Activated T-helper 1 cell treated with anti-CD3 and anti-CD28 coated beads, Interleukin-2, amount 50 U/mL, for 16 hours (primary cell): ENCODE data around the gene ALDH3B1.
A peak's percentile ranks its signal among the peaks of the same experiment; 100 is the strongest.

ENCODE experiments used
- DNase-seq, 2 donors: peaks; one replicate each; pipeline ENCODE4 v3.0.0-alpha.2; 2020; ENCODE audit warnings: low read depth in 1 of 2, low spot score in 1 of 2

The ALDH3B1 gene

DNA sequence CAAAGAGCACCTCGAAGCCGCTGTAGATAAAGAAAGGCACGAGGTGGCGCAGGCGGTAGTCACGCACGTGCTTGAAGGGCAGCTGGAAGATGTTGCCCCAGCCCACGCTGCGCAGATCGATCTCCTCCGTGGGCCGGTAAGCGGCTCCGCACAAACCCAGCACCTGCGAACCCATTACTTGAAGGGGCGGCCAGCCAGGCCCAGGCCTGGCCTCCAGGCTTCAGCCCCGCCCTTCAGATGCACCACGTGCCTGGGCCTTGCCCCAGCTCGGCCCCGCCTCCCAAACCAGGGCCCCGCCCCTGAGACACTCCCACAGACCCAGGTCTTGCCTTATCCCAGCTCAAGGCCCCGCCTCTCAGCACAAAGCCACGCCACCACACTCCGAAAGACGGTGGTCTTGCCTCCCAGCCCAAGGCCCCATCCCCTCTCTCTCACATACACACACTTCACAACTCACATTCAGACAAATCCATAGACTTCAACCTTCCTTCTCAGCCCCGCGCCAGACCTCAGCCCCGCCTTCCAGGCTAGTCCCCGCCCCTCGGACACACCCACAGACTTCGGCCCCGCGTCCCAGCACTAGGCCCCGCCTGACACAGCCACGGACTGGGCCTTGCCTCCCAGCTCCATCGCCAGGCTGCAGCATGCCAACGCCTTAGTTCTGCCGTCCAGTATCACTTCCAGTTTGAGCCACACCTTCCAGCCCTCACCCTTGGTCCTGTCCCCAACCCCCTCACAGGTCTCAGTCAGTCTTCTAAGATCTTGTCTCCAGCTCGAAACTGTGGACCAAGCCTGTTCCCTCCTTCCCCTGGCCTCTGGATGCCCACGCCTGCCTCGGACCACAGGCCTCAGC, 13.3 kb upstream of the ALDH3B1 start:
- DNase-seq: no peak

- DNase-seq: no peak
These were observed 12.6 kb upstream of the ALDH3B1 start for GRCh38 chr11:67997475-67997921.

DNA sequence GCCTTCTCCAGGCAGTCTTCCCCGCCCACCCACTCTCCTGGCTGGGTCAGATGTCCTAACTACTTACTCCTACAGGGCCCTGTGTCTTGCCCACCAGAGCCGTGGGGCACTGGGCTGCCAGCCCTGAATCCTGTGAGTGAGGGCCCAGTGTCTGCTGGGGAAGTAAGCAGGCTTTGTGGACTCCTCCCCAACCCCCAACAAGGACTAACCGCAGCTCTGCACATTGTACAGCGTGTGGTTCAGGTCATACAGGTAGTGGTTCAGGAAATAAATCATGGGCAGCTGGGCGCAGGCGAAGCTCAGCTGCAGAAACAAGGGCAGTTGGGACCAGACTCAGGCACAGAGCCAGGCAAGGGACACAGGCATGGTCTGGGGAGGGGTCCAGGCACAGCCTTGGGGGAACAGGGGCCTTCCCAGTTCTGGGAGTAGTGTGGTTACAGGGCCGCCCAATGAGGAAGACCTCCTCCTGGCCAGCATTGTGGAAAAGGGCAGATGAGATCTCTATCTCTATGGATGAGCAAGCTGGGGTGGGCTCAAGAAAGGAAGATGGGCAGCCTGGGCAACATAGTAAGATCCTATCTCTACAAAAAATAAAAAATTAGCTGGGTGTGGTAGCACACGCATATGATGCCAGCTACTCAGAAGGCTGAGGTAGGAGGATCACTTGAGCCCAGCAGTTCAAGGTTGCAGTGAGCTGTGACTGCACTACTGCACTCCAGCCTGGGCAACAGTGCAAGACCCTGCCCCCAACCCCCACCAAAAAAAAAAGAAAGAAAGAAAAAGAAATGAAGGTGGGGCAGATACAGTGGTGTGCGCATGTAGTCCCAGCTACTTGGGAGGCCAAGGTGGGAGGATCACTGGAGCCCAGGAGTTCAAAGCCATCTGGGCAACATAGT, 11.7 kb upstream of the ALDH3B1 start:
- no peak for DNase-seq

DNA sequence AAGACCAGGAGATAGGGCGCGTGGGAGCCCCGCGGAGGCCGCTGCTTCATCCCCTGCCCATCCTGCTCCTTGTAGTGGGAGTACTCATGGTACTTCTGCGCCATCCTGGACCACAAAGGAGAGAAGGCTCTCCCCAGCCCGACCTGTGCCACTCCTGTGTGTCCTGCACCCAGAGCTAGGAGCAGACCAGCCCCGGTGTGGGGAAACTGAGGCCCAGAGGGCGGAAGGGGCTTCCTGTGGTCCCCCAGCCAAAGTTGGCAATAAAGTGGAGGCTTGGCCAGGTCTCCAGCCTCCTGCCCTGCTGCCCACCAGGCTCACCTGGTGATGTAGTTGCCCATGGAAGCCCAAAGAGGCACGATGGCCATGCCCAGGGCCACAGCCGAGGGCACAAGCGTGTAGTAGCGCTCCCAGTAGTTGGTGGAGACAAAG, 10.9 kb upstream of the ALDH3B1 start:
- DNase-seq: no peak

DNA sequence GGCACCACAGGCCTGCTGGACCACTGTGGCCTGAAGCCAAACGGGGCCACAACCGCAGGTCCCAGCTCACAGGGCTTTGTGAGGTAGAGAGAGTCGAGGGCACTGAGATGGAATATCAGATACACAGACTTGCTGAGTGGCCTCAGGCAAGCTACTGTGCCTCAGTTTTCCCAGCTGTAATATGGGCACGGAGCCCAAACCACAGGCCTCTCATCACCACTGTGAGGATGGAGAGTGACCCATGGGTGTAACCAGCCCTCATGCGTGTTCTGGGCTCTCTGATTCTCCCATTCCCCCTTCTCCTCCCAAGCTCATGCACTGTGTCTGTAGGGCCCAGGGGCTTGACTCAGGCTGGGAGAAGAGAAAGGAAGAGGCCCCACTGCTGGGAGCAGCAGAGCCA, 10.4 kb upstream of the ALDH3B1 start:
- DNase-seq: no peak

DNA sequence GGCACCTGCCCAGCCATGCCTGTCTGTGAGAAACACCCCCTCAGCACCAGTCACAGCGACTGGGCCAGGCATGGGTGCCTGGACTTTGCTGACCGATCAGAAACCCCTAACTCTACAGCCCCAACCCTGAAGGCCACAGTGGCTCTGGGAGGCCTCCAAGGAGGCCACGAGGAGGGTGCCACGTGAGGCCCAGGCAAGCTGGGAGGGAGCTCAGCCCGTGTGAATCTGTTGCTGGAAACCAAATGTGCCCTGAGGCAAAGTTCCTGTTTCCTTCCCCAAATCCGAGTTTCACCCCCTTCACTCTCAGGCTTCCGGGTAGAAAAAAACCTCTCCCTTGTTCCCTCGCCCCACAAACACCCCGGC, 7.6 kb upstream of the ALDH3B1 start:
- DNase-seq: no peak

GRCh38 chr11:68002938-68003845, 6.9 kb upstream of the ALDH3B1 start:
- DNase-seq: peak; percentile 18 to 32

DNA sequence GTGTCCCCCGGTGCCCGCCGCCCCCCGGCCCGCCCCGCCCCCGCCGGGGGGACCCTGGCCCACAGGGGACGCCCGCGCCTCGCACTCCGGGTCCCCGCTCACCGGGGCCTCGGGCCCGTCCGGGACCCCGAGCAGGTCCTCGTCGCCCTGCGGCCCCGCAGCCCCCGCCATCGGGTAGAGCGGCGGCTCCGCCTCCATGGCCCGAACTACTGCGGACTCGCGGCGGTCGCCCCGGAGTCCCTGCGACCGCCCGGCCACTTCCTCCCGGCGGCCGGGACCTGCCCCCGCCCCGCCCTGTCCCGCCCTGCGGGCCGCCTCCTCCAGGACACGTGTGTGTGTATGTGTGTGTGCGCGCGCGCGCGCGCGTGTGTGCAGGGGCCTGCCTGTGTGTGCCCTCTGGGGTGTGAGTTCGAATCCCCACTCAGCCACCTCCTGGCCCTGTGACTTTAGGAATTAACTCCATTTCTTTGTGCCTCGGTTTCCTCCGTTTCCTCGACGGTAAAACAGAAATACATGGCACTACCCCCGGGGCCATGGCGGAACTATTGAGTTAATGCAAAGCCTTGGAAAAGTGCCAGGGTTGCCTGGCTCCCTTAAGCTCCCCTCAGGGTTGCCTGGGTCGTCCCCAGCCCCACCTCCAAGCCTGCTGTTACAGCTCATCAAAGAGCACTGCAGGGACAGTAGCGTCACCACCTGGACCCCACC, 6.1 kb upstream of the ALDH3B1 start, which contains the start of gene UNC93B1:
Gene UNC93B1, minus strand, starts transcription at position 252 of the 705 bp plus-strand sequence. Its CDS starts 54 bp downstream, at position 198.
- DNase-seq: peak; percentile 56 to 63

DNA sequence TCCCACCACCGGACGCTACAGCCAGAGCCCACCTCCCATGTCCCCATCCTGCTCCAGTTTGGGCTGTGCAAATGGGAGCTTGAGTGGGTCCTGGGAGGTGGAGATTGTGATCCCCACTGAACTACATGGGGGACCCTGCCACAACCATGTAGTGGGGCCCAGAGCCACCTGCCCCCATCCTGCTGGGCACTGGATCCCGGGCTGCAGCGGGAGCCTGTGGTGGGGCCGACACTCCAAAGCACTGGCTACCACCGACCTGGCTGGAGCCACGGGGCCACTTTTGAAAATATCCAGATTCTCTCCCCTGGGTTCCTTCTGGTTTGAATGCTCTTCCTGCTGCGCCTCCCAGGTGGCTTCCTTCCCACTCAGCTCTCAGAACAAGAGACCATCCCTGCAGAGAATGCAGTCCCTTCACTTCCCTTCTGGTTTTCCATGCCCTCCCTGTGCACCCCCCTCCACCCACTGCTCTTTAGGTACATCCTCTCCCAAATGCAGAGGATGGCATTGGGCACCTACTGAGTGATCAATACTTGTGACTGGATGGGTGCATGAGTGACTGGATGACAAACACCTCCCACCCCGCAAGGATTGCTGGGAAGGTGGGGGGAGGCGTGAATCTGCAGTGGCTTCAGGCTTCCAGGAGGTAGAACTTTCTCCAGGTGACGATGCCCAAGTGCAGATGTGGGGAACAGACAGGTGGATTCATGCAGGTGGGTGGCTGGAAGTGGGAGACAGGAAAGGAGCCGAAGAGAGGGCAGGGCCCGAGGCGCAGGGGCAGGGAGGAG, 5.4 kb upstream of the ALDH3B1 start:
- DNase-seq: no peak

GRCh38 chr11:68006606-68007166, 3.4 kb upstream of the ALDH3B1 start:
- no peak for DNase-seq

- no peak for DNase-seq
These were observed 2.4 kb upstream of the ALDH3B1 start for GRCh38 chr11:68007498-68008380.

DNA sequence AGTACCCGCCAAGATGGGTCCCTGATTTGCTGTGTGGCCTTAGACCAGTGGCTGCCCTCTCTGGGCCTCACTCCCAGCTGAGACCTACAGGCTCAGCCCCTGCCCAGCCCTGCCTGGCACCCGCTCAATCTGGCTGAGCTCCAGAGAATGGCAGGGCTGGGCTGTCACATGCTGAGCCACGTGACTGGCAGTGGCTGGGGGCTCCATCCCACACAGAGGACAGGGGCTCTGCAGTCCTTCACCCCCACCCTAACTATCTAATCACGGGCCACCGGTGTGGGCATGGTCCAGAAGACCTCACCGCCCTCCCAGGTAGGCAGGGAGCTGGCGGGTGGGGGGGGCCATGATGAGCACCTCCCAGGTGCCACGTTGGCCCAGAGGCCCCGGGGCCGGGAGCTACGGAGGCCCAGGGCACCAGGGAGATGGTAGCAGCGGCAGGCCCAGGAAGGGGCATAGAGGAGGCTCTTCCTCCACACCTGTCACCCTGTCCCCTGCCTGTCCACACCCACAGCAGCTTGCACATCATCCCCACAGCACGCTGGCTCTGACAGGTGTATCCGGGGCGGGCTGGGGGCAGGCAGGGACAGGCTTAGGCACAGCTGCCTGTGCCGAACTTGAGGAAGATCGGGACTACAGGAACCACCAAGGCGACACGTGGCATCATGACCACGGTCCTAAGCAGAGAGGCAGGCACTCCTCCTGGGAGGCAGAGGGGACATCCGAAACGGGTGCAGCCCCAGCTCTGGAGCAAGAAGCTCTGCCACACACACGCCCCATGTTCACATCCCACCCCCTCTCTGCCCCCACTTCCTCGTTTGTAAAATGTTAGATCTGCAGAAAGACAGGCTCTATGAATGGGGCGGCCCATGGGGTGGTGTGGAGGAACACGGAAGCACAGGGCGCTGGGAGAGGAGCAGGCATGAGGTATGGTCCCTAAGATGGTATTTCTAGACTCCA, 1.5 kb upstream of the ALDH3B1 start:
- DNase-seq: no peak

DNA sequence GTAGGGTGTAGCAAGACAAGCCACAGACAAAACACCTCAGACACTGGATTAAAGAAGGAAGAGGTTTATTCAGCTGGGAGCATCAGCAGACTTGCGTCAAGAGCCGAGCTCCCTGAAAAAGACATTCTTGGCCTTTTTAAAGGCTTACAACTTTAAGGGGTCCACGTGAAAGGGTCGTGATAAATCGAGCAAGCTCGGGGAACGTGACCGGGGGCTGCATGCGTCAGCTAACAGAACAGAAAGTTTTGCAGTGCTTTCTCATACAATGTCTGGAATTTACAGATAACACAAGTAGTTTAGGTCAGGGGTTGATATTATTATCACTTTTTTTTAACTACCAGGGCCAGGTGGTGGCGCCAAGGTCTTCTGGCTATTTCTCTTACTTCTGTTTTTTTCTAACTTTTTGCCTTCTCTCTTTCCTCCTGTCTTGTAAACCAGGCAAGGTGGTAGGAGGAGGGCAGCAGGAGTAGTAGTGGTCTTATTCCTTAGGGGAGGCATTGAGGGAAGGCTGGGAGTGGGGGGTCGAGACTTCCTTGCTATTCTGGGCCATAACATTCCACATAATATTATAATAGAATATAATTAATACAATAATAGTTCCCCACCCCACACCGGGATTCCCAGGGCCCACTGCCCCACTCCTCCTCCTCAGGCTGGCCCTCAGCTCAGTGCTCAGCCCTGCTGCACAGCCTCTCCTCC, 587 bp upstream of the ALDH3B1 start:
- no peak for DNase-seq

DNA sequence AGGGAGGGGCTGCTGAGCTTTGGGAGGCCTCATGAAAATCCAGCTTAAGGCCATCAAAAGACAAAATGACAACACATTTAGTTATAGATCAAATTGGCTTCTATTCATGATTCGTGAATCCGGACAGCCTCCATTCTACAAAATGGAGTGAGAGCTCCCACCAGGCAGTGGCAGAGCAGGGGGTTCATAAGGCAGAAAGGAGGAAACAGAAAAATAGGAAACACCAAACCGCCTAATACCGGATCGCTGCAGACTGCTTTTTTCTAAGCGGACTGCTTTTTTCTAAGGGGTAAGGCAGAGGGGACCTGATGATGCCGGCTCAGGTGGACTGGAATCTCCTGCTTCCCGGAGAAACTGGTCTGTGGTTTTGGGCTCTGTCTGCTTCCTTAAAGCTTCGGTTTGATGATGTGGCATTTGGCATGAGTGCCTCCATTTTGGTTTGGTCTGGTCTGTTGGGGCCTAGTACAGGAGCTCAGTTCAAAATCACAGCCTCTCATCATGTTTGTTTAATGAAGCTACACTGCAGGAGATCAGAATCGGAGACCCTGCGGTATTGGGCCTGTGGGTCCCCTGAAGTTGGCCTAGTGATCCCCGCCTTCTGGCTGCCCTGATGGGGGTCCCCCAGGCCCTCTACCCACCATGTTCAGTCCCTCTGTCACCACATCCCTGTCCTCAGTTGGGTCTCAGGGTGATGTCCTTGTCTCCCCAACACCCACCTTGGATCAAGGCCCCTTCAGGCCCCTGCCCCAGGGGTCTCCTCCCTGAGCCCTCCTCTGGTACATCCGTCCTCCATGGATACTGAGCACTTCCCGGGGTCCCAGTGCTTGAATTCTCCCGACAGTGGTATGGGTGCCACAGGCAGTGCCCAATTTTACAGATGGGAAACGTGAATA, 1.2 kb downstream of the ALDH3B1 start:
- no peak for DNase-seq

DNA sequence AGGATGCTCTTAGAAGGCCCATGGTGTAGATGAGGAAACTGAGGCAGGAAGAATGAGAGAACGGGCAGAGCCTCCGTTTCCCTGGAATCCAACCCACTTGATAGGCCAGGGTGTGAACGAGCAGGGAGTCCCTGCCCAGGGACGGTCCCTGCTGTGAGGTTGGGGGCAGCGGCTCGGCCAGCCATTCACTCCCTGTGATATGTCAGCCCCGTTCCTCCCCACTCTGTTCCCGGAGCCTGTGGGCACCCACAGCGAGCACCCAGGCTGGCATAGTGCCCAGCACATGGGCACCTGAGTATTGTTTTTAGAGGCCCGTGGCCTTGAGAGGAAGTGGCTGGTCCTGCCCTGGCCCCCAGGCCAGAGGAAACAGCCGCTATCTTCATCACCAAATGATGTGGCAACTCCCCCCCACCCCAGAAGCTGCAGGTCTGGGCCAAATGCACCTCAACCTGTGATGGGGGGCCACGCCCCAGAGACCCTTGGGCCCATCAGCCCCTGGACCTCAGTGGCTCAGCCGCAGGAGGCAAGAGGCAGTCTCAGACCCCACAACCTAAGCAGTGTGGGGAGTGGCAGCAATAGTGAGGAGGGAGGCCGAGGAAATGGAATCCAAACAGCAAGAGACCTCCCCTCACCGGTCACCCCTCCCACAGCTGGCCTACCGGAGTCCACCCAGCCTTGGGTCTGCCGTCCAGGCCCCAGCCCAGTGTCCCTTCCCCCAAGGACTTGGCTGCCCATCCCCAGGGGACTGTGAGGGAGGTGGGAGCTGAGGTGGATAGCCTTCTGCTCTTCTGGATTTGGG, 2.1 kb downstream of the ALDH3B1 start:
- no peak for DNase-seq
